Measurements from ENCODE around the gene ATG7.
"Not testable (repeated sequence)": the region's sequence is repeated elsewhere in the genome, so short reads cannot be mapped to it uniquely, and the experiment has no call there.

ATG7 gene

DNA sequence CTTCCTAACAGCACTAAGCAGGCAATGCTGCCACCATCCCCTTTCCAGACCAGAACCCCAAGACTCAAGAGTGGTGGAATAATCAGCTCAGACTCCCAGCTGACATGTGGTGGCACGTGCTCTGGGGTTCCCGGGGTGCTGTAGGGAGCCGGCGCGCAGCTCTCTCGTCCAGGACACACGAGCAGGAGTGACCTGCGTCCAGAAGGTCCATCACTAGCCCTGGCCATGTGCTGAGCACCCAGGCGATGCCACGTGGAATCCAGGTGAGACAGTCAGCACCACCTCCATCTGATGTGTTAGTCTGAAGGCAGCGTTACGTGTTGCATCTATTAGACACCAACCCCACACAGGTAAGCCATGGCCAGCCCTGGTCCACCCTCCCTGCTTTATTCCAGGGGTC lies 293.3 kb downstream of the ATG7 start:
- Mint-ChIP-seq H3K27me3 (no peaks in the 10 kb centered on the region), H3K27ac (no peak overlapping the region)

DNA sequence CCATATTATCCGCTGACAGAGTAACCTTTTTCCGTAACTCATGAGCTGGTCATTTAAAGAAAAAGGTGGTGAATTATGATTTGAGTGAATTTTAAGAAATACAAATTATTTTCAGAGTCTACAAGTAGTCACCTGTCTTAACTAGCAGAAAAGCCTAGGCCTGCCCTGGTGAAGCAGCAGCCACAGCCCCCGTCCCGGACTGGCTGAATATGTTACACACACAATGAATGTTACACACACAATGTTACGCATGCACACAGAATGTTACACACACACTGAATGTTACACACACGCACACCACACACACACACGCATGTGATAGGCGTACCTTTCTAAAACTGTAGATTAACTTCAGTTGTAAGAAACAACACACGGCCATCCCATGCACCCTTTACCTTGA lies 293.7 kb downstream of the ATG7 start:
- H3K4me1 Mint-ChIP-seq (ENCODE audit: low read depth) = peaks cover 11% of the 10 kb centered on the region
- H3K27me3 Mint-ChIP-seq = no peaks in the 10 kb centered on the region
- H3K4me3 Mint-ChIP-seq = no peak overlapping the region
- peaks cover 21% of the 10 kb centered on the region for H3K36me3 Mint-ChIP-seq (ENCODE audit: low read depth)
- H3K27ac Mint-ChIP-seq = no peak overlapping the region
- H3K9me3 Mint-ChIP-seq = no peaks in the 10 kb centered on the region

More for the DNA sequence above, 293.3 kb downstream of the ATG7 start:
- peaks cover 7% of the 10 kb centered on the region for H3K4me1 Mint-ChIP-seq (ENCODE audit: low read depth)
- peaks cover 22% of the 10 kb centered on the region for H3K36me3 Mint-ChIP-seq (ENCODE audit: low read depth)
- no peaks in the 10 kb centered on the region for H3K9me3 Mint-ChIP-seq
- no peak overlapping the region for H3K4me3 Mint-ChIP-seq

DNA sequence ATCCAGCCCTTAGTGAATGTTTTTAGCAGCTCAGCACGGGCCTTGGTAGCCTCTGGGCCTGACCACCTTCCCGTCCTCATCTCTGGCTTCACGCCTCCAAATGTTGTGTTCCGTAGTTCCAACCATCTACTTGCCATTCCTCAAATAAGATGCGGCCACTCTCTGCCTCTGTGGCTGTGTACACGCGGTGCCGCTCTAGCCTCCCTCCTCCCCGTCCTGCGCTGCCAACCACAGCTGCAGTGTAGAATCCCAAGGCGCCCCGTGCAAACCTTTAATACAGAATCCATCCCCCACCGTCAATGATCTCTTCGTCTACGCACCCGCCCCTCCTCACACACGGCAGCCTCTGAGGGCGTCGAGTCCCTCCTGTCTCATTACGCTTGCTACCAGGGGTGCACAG lies 294.3 kb downstream of the ATG7 start:
- H3K4me3 Mint-ChIP-seq = no peak overlapping the region
- peak overlapping the region; percentile 42 for H3K27ac Mint-ChIP-seq
- H3K27me3 Mint-ChIP-seq = no peaks in the 10 kb centered on the region
- peaks cover 13% of the 10 kb centered on the region for H3K4me1 Mint-ChIP-seq (ENCODE audit: low read depth)
- H3K36me3 Mint-ChIP-seq (ENCODE audit: low read depth) = peaks cover 21% of the 10 kb centered on the region
- H3K9me3 Mint-ChIP-seq = no peaks in the 10 kb centered on the region

DNA sequence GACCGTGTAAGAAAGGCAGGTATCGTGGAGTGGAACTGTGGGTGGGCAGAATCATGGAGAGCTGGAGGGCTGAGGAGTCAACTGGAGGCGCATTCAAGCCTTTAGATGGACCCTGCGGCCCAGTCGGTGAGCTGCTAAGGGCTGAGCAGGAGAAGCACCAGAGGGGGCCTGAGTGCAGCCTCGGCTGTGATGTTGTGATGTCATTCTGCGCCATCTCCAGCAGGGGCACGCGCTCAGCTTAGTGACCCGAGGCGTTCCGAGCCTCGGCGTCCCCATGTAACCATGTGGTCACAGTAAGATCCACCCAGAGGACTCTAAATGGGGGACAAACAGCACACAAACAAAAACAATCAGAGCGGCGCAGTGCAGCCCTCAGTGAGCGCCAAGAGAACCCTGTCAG lies 294.7 kb downstream of the ATG7 start:
- H3K36me3 Mint-ChIP-seq (ENCODE audit: low read depth) = peaks cover 21% of the 10 kb centered on the region
- H3K4me1 Mint-ChIP-seq (ENCODE audit: low read depth) = peaks cover 17% of the 10 kb centered on the region
- H3K4me3 Mint-ChIP-seq = no peak overlapping the region
- H3K27me3 Mint-ChIP-seq = no peaks in the 10 kb centered on the region
- peak overlapping the region; percentile 42 for H3K27ac Mint-ChIP-seq
- no peaks in the 10 kb centered on the region for H3K9me3 Mint-ChIP-seq

DNA sequence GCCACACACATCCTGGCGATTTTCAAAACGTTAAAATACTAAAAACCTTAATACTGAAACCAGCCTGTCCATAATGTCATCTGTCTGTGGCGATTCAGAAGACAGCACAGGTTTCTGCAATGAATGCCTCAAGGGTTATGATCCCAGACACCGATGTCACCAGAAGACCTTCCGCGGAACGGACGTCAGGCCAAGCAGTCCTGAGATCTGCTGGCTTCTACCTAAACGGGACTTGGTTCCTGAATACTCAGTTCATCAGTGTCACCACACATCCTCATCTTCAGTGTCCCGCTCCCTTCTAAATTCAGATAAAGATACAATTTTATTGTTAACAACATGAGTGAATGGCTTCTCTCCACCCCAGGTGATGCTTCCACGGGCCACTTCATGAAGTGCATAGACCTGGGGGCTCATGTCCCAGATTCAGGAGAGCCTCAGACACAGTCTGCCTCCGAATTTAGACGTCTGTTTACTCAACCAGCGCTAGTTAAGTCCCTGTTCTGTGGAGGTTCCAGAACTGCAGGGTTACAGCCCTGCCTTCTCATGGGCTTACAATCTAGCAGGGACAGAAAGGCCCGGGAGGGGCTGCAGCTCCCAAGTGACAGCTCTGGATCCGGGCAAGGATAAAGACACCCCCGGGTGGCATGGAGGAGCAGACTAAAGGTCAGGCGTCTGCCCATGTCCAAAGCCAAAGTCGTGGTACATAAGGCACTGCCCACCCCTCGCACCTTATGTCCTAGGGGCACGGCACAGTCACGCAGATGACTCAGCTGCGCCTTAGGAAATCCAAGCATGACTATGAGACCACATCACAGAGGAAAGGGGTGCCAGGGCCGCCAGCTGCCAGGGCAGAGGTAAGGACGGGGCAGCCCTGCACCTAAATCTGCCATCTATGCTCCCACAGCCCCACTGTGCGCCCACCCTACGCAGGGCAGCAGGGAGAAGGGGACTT lies 295.6 kb downstream of the ATG7 start:
- Mint-ChIP-seq H3K4me1 (ENCODE audit: low read depth) (peaks cover 18% of the 10 kb centered on the region), H3K27me3 (no peaks in the 10 kb centered on the region), H3K36me3 (ENCODE audit: low read depth) (peaks cover 26% of the 10 kb centered on the region), H3K4me3 (no peak overlapping the region), H3K9me3 (no peaks in the 10 kb centered on the region), H3K27ac (peak overlapping the region; percentile 26)

DNA sequence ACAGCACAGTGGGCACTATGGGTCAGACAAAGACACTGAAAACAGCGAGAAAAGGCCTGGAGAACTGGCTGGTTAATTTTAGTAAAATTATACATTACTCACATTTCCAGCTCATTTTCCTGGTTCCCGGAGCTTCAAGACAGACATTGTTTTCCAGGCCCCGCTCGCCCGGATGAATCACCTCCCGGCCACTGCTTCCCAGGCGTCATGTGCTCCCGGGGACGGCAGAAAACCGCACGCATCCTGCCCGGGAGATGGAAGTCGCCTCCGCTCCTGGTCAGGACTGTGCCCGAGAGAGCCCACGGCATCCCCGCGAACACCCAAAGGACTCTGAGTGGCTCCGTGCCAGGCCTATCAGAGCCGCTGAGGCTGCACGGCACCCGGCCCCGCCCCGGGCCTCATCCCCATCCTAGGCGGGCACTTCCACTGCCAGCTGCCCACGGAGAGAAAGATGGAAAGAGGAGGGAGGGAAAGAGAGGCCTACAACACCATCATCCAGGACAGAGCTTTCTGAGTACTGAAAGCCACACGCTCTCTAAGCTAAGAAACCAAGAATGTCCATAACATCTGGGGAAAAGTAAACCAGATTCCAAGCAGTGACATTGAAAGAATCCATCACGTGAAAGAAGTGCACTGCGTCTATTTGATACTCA lies 296.4 kb downstream of the ATG7 start:
- Mint-ChIP-seq H3K4me3 (no peak overlapping the region), H3K9me3 (no peaks in the 10 kb centered on the region), H3K27ac (peak overlapping the region; percentile 45), H3K4me1 (ENCODE audit: low read depth) (peaks cover 18% of the 10 kb centered on the region), H3K27me3 (no peaks in the 10 kb centered on the region), H3K36me3 (ENCODE audit: low read depth) (peaks cover 26% of the 10 kb centered on the region)

DNA sequence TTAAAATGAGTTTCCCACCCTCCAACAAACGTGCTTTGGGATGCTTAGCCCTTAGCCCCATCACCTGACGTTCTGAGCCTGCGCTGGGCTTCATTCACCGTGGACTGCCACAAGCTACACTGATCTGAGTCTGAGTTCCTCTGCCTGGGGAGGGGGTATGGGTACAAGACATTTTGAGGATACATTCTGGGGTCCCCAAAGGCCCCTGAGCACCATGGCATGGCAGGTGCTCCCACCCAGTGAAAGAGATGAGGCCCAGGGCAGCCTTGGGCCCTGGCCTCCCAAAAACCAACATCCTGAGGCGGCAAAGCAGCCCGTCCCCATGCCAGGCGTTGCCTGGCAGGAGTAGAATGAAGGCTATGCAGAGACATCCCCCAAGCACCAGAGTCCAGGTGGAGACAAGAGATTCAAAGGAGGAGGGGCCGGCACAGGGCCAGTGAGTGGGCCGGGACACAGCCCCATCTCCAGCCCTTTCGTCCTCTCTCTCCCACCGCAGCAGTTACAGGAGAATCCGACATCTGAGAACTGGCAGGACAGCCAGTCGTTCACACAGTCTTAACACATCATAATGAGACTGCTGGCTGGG lies 297.1 kb downstream of the ATG7 start:
- peaks cover 18% of the 10 kb centered on the region for H3K4me1 Mint-ChIP-seq (ENCODE audit: low read depth)
- no peaks in the 10 kb centered on the region for H3K9me3 Mint-ChIP-seq

DNA sequence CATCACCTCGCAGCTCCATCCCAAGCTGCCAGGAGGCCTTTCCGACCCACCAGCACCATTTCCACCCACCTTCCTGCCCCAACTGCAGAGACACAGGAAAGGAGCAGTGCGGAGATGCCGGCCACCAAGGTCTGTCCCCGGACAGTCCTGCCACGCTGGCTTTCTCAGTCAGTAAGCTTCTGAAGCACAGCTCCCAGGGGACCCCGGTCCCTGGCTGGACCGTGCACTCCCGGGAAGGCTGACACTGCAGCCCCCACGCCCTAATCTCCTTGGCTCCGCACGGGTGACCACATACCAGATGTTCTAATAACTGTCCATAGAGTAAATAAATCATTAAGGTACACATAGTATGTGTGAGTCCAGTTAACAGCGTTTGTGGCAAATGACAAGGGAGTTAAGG lies 298.1 kb downstream of the ATG7 start:
- no peaks in the 10 kb centered on the region for H3K27me3 Mint-ChIP-seq
- peaks cover 21% of the 10 kb centered on the region for H3K36me3 Mint-ChIP-seq (ENCODE audit: low read depth)
- no peaks in the 10 kb centered on the region for H3K9me3 Mint-ChIP-seq
- H3K4me3 Mint-ChIP-seq = no peak overlapping the region
- H3K27ac Mint-ChIP-seq = peak overlapping the region; percentile 8
- H3K4me1 Mint-ChIP-seq (ENCODE audit: low read depth) = peaks cover 18% of the 10 kb centered on the region

More for the DNA sequence above, 297.1 kb downstream of the ATG7 start:
- no peaks in the 10 kb centered on the region for H3K27me3 Mint-ChIP-seq
- no peak overlapping the region for H3K27ac Mint-ChIP-seq
- H3K36me3 Mint-ChIP-seq (ENCODE audit: low read depth) = peaks cover 21% of the 10 kb centered on the region
- H3K4me3 Mint-ChIP-seq = no peak overlapping the region

DNA sequence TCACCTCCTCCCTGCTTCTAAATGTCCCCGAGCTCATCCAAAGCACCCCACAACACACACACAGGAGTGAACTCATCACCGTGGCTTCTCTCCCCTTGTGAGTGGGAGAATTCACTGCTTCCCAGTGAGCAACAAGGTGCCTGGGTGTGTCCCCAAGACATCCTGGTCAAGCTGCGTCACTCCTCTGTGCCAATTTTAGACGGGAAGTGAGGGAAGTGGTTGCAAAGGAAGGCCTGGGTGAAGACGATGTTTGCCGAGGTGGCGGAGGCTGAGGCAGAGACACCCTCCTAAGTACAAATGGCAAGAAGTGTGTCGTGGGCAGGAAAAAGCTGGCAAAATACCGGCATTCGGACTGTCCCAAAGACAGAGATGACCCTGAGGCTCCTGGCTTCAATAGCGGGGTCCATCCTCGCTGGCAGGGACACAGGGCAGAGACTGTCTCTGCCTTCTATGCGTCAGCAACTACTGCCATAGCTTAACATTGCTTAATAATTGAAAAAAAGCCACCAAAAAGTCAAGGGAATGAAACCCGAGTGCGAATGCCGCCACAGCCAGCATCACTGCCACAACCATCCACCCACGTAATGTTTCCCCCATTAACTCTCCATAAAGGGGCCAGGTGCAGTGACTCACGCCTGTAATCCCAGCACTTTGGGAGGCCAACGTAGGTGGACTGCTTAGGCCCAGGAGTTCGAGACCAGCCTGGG lies 298.7 kb downstream of the ATG7 start:
- H3K36me3 Mint-ChIP-seq (ENCODE audit: low read depth) = peaks cover 20% of the 10 kb centered on the region
- no peak overlapping the region for H3K4me3 Mint-ChIP-seq
- H3K27me3 Mint-ChIP-seq = no peaks in the 10 kb centered on the region
- peaks cover 18% of the 10 kb centered on the region for H3K4me1 Mint-ChIP-seq (ENCODE audit: low read depth)
- no peaks in the 10 kb centered on the region for H3K9me3 Mint-ChIP-seq
- H3K27ac Mint-ChIP-seq = peak overlapping the region; percentile 31

DNA sequence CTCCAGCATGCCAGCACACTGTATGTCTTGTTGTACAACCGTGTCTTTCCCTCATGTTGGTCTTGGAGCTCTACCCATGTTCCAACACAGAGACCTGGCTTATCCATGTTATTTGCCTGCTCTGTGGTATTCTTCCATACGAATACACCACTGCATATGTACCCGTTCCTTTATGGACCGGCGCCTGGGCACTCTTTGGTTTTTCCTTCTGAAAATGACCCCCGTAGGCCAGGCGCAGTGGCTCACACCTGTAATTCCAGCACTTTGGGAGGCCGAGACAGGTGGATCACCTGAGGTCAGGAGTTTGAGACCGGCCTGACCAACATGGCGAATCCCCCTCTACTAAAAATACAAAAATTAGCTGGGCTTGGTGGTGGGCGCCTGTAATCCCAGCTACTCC lies 300.5 kb downstream of the ATG7 start:
- Mint-ChIP-seq H3K4me1 (ENCODE audit: low read depth) (peaks cover 18% of the 10 kb centered on the region), H3K27ac (peak overlapping the region; percentile 29), H3K36me3 (ENCODE audit: low read depth) (peaks cover 10% of the 10 kb centered on the region)
- H3K9me3 Mint-ChIP-seq, H3K4me3 Mint-ChIP-seq, H3K27me3 Mint-ChIP-seq: not testable (repeated sequence)

DNA sequence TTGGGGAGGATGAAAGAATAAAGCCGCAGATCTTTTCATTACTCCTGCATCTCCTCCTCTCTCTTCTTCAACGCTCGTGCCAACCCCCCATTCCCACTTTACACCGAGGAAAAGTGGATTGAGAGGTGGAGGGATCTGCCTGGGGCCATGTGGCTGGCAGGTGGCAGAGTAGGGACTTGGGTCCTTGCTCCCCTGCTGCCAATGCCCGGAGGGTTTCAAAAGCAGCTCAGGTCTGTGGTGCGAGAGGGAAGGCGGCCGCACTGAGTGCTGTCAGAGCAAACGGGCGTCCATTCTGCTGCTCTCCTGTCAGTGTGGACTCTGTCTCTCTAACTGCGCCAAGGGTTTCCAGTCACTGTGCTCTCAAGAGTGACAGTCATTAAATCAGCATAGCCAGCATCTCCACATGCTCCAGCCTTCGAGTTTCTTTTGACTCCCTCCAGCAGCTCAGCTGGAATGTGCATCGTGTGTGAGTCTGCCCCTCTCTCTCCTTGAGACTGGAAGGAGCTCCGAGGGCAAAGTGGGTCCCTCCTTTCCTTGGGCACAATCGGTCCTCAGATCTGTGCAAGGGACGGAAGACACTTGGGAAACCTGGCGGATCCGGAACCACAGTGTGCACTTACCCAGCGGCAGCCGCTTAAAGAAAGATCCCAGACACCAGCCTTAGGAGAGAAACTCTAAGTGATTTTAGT lies 302.9 kb downstream of the ATG7 start:
- H3K27ac Mint-ChIP-seq = no peak overlapping the region
- H3K4me3 Mint-ChIP-seq = no peak overlapping the region
- H3K4me1 Mint-ChIP-seq (ENCODE audit: low read depth) = peaks cover 17% of the 10 kb centered on the region
- peaks cover 16% of the 10 kb centered on the region for H3K36me3 Mint-ChIP-seq (ENCODE audit: low read depth)
- no peaks in the 10 kb centered on the region for H3K27me3 Mint-ChIP-seq
- H3K9me3 Mint-ChIP-seq = no peaks in the 10 kb centered on the region

DNA sequence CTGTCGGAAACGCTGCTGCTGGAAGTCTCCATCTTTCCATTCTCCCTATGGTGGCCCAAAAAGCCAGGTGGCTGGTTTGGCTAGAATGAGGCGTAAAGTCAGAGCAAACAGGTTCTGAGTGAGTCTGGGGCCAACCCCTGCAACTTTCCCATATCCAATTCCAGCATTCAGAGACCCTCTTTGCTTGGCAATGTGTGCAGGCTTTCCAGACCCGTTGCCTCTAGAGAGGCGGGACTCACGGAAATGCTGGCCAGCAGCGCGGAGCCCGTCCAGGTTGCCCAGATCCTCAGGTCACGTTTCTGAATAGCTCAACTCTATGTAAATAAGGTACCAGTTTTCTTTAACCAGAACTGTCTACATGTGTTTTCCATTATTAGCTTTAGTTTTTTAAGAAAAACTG lies 303.5 kb downstream of the ATG7 start:
- Mint-ChIP-seq H3K4me3 (no peak overlapping the region), H3K36me3 (ENCODE audit: low read depth) (peaks cover 19% of the 10 kb centered on the region), H3K27me3 (no peaks in the 10 kb centered on the region), H3K27ac (no peak overlapping the region), H3K9me3 (no peaks in the 10 kb centered on the region), H3K4me1 (ENCODE audit: low read depth) (peaks cover 20% of the 10 kb centered on the region)

DNA sequence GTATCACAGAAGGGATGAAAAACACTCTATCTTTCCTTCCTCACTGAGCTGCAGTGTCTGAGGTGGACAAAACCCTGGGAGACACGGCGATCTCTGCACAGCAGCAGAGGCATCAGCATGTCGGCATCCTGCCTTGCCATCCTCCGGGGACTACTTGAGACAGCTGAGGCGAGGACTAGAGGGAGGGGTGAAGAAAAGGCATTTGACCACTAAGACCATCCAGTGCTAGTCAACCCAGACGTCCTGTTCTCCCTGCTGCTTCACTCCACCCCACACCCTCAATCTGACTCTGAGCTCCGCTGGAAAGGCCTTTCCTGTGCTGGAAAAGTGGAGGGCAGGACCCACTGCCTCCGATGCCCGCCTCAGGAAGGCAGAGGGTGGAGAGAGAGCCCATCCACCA lies 304.3 kb downstream of the ATG7 start:
- H3K27ac Mint-ChIP-seq = peak overlapping the region; percentile 7
- no peak overlapping the region for H3K4me3 Mint-ChIP-seq
- no peaks in the 10 kb centered on the region for H3K9me3 Mint-ChIP-seq
- H3K36me3 Mint-ChIP-seq (ENCODE audit: low read depth) = peaks cover 23% of the 10 kb centered on the region
- H3K27me3 Mint-ChIP-seq = no peaks in the 10 kb centered on the region
- peaks cover 19% of the 10 kb centered on the region for H3K4me1 Mint-ChIP-seq (ENCODE audit: low read depth)

DNA sequence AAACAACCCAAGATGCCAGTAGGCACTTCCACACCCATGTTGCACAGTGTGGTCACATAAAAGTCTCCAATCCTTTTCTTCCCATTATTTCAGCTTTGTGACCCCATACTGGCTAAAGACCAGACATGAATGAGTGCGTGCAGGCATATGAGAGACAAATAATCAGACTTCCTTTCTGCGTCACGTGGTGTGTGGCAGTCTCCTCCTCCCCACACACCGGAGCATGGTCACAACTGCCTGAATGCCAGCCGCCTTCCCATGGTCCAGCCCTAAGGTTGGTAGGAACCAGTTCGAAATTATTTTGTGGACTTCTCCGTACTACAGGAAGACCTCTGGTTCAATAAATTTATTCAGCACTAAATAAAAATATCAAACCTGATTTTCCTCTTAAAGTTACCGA lies 306.0 kb downstream of the ATG7 start:
- peaks cover 18% of the 10 kb centered on the region for H3K36me3 Mint-ChIP-seq (ENCODE audit: low read depth)
- H3K4me1 Mint-ChIP-seq (ENCODE audit: low read depth) = peaks cover 31% of the 10 kb centered on the region
- H3K9me3 Mint-ChIP-seq = no peaks in the 10 kb centered on the region
- H3K27me3 Mint-ChIP-seq = no peaks in the 10 kb centered on the region
- H3K27ac Mint-ChIP-seq = no peak overlapping the region
- no peak overlapping the region for H3K4me3 Mint-ChIP-seq
